D721Med (cell line): ENCODE results near the gene STARD3NL.

ENCODE experiments used
- DNase-seq: peaks from one replicate; pipeline ENCODE4 v3.0.0; 2011; ENCODE audit warnings: low spot score; ENCODE audit not compliant: insufficient read length
- FAIRE-seq: peaks from 2 replicates; lab custom pipeline; 2011; peaks lifted over from hg19 to GRCh38; lab: Jason Lieb, UNC
- CTCF ChIP-seq: IDR thresholded peaks from 2 replicates; pipeline ENCODE4 v1.5.1; 2012; ENCODE audit warnings: mild to moderate bottlenecking, control low read depth; ENCODE audit not compliant: insufficient read depth; ENCODE audit errors: missing control alignments

The STARD3NL gene

GRCh38 chr7:38191791-38192190 is 13.7 kb downstream of the STARD3NL start:
- DNase-seq (no peak), FAIRE-seq (no peak)
- no peak for TF ChIP-seq CTCF

DNA sequence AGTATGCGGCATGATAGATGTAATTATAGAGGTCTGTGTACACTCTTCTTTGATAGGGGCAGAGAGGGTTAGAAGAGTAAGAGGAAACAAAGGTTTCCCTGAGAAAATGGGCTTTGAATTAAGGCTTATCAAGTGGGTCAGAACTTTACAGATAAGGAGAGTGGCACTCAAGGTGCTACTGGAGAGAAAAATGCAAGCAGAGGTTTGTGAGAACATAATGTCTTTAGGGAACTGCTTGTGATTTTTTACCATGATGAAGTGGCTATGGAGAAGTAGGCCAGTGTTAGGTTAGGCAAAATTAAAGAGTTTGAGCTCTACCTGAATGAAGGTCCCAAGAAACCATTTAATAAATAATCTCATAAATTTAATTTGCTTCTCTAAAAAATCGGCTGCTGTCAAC is 14.3 kb downstream of the STARD3NL start:
- DNase-seq (no peak), FAIRE-seq (no peak)
- no peak for TF ChIP-seq CTCF

GRCh38 chr7:38195804-38196595 is 18.0 kb downstream of the STARD3NL start:
- no peak for TF ChIP-seq CTCF
- no peak for DNase-seq
- FAIRE-seq: peak; percentile 66

DNA sequence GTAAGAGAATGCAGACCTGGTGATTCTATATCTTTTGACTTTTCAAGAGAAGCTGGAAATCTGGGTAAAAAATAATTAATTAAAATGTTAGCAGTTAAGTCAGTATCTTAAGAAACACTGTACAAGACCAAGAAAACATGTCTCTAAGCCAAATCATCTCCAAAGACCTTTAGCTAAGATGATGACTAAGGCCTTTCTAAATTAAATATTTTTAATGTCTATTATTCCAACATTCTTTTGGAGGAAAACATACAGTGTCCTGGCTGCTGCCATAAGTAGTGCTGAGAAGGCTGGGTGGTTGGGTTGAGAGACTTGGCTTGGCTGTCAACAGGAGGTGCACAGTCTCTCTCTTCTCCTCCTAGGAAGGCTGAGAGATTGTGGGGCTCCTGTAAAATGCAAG is 20.3 kb downstream of the STARD3NL start:
- TF ChIP-seq CTCF: no peak
- FAIRE-seq: no peak

GRCh38 chr7:38199154-38199553 is 21.1 kb downstream of the STARD3NL start:
- FAIRE-seq: no peak
- no peak for TF ChIP-seq CTCF
- DNase-seq: no peak

More for the DNA sequence above, 20.3 kb downstream of the STARD3NL start:
- no peak for DNase-seq

- no peak for TF ChIP-seq CTCF
- no peak for FAIRE-seq
- no peak for DNase-seq
Measured at GRCh38 chr7:38199782-38200181, 21.7 kb downstream of the STARD3NL start.

- no peak for DNase-seq
- no peak for TF ChIP-seq CTCF
- no peak for FAIRE-seq
Measured at GRCh38 chr7:38206071-38206470, 28.0 kb downstream of the STARD3NL start.
